Natural killer cell treated with Interleukin-12 subunit alpha and Interleukin-12 subunit beta and Interleukin-15 and Interleukin-18, amount 100 ng/mL, for 72 hours (primary cell): ENCODE data around the gene SYT13. TPM values are rescaled to one million over a fixed set of nuclear protein-coding genes. Genes with fewer than 3 reads are reported as not detected.

Source experiments
- ATAC-seq, 2 donors: fragments of 150-1000 bp; cut with Tn5 transposase in 1 of 2; sonication (Bioruptor Pico), chemical (Tn5 transposase) in 1 of 2; 2 replicates each; pipeline ENCODE4 v1.10.0; 2021
- DNase-seq: peaks from one replicate; pipeline ENCODE4 v3.0.0; 2022; ENCODE audit warnings: low spot score
- H3K27ac Mint-ChIP-seq, 2 donors: 1 replicate in 1 of 2; 2 replicates in 1 of 2; pipeline ENCODE4 v1.8.0; 2022; ENCODE audit warnings: mixed read lengths in 2 of 2, mild to moderate bottlenecking in 1 of 2, moderate library complexity in 1 of 2
- H3K27me3 Mint-ChIP-seq, 2 donors: 1 replicate in 1 of 2; 2 replicates in 1 of 2; pipeline ENCODE4 v1.8.0; 2022; ENCODE audit warnings: mixed read lengths in 2 of 2
- H3K36me3 Mint-ChIP-seq: one replicate; pipeline ENCODE4 v1.8.0; 2022; ENCODE audit warnings: mixed read lengths
- H3K4me1 Mint-ChIP-seq, 2 donors: 1 replicate in 1 of 2; 2 replicates in 1 of 2; pipeline ENCODE4 v1.8.0; 2022; ENCODE audit warnings: low read depth in 2 of 2, mixed read lengths in 2 of 2, mild to moderate bottlenecking in 1 of 2
- H3K4me3 Mint-ChIP-seq: one replicate; pipeline ENCODE4 v1.8.0; 2022; ENCODE audit warnings: mixed read lengths
- H3K9me3 Mint-ChIP-seq: 2 replicates; pipeline ENCODE4 v1.8.0; 2022; ENCODE audit warnings: mixed read lengths
- total RNA-seq, 2 donors: library from RNA; stranded (reverse); gene quantifications; one replicate each; pipeline ENCODE4 v1.2.3, GENCODE V29; 2022

The SYT13 gene
- total RNA-seq, 2 donors from 2014 or later, result not detected

DNA sequence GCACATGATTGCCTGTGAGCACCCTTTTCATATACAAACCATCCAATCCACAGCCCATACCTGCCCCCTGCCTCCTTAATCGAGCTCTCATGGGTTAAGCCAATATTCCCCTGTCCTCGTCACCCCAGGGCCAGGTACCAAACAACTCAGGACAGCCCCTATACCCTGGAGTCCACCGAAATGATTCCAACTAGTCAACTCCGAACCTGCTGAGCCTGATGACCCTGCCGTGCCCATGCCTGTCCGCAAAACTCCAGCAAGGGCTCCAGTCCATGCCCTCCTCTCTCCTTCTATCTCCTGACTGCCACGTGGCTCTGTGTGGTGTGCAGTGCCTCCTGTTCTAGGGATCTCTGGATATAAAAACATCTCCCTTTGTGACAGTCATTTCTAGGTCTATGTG is 35.5 kb upstream of the SYT13 start:
- no peaks in the 10 kb centered on the region for H3K9me3 Mint-ChIP-seq
- no peak overlapping the region for H3K27ac Mint-ChIP-seq
- H3K4me3 Mint-ChIP-seq, result no peak overlapping the region
- H3K36me3 Mint-ChIP-seq, result peaks cover under 1% of the 10 kb centered on the region
- ATAC-seq, result no peak
- DNase-seq, result no peak
- no peaks in the 10 kb centered on the region for H3K4me1 Mint-ChIP-seq
- peaks cover 5 to 31% of the 10 kb centered on the region in 2 donors for H3K27me3 Mint-ChIP-seq

DNA sequence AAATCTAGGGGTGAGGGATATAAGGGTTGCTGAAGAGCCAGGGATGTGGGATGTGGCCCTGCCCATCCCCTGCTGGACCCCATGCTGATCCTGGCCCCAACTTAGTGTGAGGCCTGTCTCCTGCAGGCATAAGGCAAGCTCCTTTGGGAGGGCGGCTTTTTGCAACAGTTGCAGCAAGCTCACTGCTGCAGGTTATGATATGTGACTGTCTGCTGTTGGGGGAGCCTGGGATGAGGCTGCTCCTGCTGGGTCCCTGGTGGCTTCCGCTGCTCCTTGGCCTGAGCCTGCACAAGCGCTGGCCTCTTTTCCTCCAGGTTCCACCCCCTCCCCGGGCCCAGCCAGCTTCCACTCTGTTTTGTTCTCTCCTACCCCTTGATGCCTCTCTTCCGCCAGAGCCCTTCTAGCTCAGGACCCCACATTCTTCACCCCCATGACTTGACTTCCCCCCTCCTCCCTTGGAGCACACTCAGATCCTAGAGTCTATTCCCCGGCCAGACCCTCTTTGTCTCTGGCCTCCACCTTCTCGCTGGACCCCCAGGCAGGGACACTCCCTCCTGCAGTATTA is 35.0 kb upstream of the SYT13 start:
- H3K4me1 Mint-ChIP-seq, result no peaks in the 10 kb centered on the region
- peaks cover 8 to 26% of the 10 kb centered on the region in 2 donors for H3K27me3 Mint-ChIP-seq
- H3K4me3 Mint-ChIP-seq, result no peak overlapping the region
- H3K27ac Mint-ChIP-seq, result no peak overlapping the region
- no peaks in the 10 kb centered on the region for H3K36me3 Mint-ChIP-seq
- ATAC-seq, result no peak
- H3K9me3 Mint-ChIP-seq, result no peaks in the 10 kb centered on the region
- no peak for DNase-seq

DNA sequence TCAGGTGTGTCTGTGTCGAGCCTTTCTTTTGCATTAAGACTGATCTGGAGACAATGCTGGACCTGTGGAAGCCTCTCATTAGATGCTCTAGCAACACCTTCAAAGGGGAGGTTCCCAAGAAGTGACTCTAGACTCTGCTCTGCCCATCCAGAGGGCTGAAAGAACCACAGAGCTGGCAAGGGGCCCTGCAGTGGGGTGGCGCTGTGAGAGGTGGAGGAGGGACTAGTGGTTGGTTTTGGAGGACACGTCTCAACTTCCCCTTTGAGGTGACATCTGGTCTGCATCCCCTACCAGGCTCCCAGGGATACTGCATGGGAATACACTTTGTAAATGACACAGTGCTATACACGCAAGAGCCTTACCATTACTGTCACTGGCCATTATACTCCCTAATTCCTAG is 34.2 kb upstream of the SYT13 start:
- Mint-ChIP-seq H3K4me1 (no peaks in the 10 kb centered on the region), H3K4me3 (no peak overlapping the region), H3K27ac (no peak overlapping the region), H3K36me3 (no peaks in the 10 kb centered on the region), H3K9me3 (no peaks in the 10 kb centered on the region), H3K27me3 (peaks cover 5 to 22% of the 10 kb centered on the region in 2 donors)
- peak in 1 of 2 donors; percentile 21 for ATAC-seq
- no peak for DNase-seq

DNA sequence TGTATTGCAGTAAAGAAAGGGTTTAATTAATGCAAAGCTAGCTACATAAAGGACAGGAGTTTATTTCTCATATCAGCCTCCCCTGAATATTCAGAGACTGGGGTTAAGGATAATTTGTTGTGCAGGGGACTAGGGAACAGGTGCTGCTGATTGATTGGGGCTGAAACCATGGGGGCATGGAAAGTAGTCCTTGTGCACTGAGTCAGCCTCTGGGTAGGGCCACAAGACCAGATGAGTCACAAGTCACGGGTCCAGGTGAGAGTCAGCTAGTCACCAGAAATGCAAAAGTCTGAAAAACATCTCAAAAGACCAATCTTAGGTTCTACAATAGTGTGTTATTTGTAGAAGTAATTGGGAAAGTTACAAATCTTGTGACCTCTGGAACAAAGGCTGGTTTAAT is 32.9 kb upstream of the SYT13 start:
- Mint-ChIP-seq H3K36me3 (no peaks in the 10 kb centered on the region), H3K27me3 (peaks cover 13 to 29% of the 10 kb centered on the region in 2 donors), H3K4me1 (no peaks in the 10 kb centered on the region), H3K27ac (no peak overlapping the region), H3K4me3 (no peak overlapping the region), H3K9me3 (no peaks in the 10 kb centered on the region)
- DNase-seq (no peak), ATAC-seq (no peak)

DNA sequence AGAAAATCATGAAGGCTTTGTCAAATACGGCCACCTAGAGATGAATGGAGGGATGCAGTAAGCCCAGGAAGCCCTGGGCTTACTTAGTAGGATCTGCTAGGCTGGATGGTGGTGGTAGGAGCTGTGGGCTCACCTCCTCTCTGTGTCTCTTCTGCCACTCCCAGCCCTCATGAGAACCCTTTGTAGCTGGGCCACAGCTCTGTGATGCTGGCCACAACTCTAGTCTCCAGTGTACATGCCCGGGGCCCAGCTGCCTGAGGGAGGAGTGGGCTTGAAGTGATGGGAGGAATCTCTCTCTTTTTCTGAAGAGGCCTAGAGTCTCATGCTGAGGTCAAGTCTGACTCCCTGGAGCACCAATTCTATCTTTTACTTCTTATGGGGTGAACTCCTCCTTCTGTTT is 32.4 kb upstream of the SYT13 start:
- ATAC-seq (no peak), DNase-seq (no peak)
- H3K4me1 Mint-ChIP-seq, result no peaks in the 10 kb centered on the region
- H3K27ac Mint-ChIP-seq, result no peak overlapping the region
- H3K27me3 Mint-ChIP-seq, result peaks cover 13 to 30% of the 10 kb centered on the region in 2 donors
- H3K4me3 Mint-ChIP-seq, result no peak overlapping the region
- H3K9me3 Mint-ChIP-seq, result no peaks in the 10 kb centered on the region
- no peaks in the 10 kb centered on the region for H3K36me3 Mint-ChIP-seq

DNA sequence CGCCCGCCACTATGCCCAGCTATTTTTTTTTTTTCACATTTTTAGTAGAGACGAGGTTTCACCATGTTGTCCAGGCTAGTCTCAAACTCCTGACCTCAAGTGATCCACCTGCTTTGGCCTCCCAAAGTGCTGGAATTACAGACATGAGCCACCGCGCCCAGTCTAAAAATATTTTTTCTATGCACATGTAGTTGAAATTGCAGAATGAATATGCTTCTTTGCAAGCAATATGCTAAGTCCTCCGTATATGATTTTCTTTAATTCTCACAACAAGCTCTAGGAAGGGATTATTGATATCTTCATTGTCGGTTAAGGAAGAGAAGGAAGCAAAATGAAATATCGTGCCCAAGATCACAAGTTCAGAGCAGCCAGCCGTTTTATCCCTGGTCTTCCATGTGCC is 30.1 kb upstream of the SYT13 start:
- peaks cover 17 to 34% of the 10 kb centered on the region in 2 donors for H3K27me3 Mint-ChIP-seq
- no peak overlapping the region for H3K27ac Mint-ChIP-seq
- DNase-seq (no peak), ATAC-seq (no peak)
- H3K9me3 Mint-ChIP-seq, result no peaks in the 10 kb centered on the region
- no peak overlapping the region for H3K4me3 Mint-ChIP-seq
- no peaks in the 10 kb centered on the region for H3K4me1 Mint-ChIP-seq
- H3K36me3 Mint-ChIP-seq, result no peaks in the 10 kb centered on the region

DNA sequence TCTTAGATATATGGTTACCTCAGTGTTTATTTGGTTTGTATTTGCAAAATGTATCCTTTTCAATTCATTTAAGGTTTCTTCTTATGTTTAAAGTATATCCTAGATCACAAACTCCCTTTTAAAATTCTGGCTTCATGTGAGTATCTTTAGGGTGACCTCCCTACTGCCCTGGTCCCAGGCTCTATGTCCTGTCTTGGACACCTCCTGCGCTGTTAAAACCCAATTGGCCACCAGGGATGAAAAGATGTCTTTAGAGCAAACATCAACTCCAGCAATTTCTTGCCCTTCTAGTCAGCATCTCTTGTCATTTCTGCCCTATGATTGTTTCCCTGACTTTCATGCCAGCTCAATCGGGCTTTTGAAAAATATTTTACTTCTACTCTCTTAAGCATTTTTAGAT is 28.8 kb upstream of the SYT13 start:
- ATAC-seq, result no peak
- H3K27me3 Mint-ChIP-seq, result peaks cover 20 to 40% of the 10 kb centered on the region in 2 donors
- no peaks in the 10 kb centered on the region for H3K9me3 Mint-ChIP-seq

DNA sequence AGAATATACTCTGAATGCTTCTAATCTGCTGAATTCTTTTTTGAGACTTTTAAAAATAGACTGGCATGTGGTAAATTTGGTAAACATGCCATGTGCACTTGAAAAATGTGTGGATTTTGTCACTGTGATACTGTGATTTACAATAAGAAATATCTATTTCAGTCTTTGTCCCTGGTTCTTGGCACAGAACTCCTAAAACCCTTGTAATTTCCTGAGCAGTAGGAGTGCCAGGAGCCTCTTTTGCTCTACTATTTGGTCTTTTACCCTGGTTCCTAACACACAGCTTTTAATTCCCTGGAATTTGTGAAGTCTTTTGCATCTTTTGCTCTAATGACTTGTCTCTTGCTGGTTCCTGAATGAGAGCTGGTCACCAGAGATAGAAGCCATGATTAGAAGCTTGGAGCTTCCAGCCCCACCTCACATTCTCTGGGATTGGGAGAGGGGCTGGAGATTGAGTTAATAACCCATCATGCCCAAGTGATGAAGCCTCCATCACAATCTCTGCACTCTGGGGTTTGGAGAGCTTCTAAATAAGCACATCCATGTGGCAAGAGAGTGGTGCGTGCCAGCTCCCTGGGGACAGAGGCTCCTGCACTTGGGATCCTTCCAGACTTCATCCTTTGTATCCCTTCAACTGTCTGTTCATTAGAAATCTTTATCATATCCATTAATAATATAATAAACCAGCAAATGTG is 27.2 kb upstream of the SYT13 start:
- no peaks in the 10 kb centered on the region for H3K9me3 Mint-ChIP-seq
- H3K27ac Mint-ChIP-seq, result no peak overlapping the region

More for the DNA sequence above, 28.8 kb upstream of the SYT13 start:
- Mint-ChIP-seq H3K36me3 (no peaks in the 10 kb centered on the region), H3K4me3 (no peak overlapping the region), H3K4me1 (no peaks in the 10 kb centered on the region), H3K27ac (no peak overlapping the region)
- DNase-seq, result no peak

DNA sequence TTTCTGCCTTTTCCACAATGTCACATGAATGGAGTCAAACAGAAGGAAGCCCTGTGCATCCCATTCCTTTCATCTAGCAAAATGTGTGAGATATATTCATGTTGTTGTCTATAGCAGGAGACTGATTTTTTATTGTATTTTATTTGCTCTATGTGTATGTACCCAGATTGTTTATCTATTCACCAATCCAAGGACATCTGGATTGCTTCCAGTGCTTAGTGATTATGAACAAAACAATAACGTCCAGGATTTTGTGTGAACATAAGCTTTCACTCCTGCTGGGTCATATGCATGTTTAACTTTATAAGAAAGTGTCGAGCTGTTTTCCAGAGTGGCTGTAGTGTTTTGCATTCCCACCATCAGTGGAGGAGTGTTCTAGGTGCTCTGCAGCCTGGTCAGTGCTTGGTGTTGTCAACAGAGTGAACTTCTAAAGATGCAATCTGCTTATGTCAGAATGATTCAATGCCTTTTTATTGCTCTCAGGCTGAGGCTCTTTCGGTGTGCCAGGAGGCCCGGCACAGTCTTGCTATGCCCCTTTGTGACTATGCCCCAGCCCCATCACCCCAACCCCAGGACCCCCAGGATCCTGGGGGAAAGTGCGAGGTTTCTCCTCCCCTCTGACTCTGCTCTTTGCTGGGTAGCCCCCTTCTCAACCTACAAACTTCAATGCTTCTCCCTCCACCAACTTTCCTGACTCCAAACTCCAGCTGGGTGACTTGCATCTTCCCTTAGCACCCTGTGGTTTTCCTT is 19.9 kb upstream of the SYT13 start:
- Mint-ChIP-seq H3K4me1 (no peaks in the 10 kb centered on the region), H3K9me3 (no peaks in the 10 kb centered on the region), H3K36me3 (no peaks in the 10 kb centered on the region), H3K27me3 (peaks cover 6 to 7% of the 10 kb centered on the region in 2 donors), H3K4me3 (no peak overlapping the region), H3K27ac (no peak overlapping the region)
- ATAC-seq (no peak), DNase-seq (no peak)

More for the DNA sequence above, 27.2 kb upstream of the SYT13 start:
- DNase-seq, result no peak
- Mint-ChIP-seq H3K27me3 (peaks cover 20 to 40% of the 10 kb centered on the region in 2 donors), H3K36me3 (no peaks in the 10 kb centered on the region), H3K4me3 (no peak overlapping the region), H3K4me1 (no peaks in the 10 kb centered on the region)
- no peak for ATAC-seq

DNA sequence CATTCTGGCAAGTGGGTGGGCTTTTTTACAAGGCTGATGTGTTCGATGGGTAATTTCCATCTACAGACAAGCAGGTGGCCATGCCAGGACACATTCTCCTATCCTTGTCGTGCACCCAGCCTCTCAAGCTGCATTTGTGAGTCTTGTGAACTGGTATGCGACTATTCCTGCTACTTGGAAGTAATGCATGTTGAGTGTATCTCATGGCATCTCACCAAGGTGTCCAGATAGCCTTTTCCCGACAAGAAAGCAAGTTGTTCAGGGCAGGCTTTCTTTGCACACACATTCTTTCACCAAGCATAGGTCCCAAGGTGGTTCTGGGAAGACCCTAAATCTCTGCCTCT is 18.8 kb upstream of the SYT13 start:
- ATAC-seq (no peak), DNase-seq (no peak)
- Mint-ChIP-seq H3K9me3 (no peaks in the 10 kb centered on the region), H3K27ac (no peak overlapping the region), H3K4me3 (no peak overlapping the region), H3K4me1 (no peaks in the 10 kb centered on the region), H3K27me3 (peaks cover 0 to 3% of the 10 kb centered on the region in 2 donors), H3K36me3 (no peaks in the 10 kb centered on the region)

DNA sequence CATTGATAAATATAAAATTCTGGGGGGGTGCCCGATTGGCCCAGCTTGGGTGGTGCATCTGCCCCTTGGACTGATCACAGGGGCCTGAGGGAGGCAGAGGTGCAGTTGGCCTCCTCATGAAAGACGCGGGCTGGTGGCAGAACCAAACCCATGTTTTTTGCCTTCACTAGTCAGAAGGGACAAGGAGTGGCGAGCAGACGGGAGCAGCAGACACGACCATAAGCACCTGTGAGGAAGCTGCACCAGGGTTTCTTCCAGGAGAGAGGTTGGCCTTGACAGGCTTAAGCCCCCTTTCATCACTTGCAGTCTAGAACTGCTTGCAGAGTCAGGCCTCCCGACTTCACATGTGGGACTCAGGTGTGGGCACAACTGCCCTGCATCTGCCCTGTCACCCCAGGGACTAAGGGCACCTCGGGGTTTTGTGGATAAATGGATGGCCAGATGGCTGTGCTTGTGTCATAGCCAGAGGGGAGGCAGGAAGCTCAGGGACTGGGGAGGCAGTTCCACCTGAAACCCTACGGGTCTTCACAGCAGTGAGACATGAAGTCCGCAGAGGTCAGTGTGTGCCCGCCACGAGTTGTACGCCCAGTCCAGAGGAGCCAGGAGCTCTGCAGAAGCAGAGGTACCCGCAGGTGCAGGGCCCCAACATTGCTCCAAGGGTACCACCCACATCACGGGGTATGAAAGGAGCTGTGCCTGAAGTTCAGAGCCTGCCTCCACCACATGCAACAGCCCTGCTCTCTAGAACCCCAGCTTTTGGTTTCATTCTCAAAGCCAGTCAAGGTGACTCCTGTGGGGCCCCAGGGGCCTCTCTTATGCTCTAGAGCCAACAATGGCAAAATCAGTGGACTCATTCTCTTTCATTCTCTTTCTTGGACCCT is 18.2 kb upstream of the SYT13 start:
- no peak overlapping the region for H3K4me3 Mint-ChIP-seq
- H3K4me1 Mint-ChIP-seq, result no peaks in the 10 kb centered on the region
- H3K27ac Mint-ChIP-seq, result no peak overlapping the region
- H3K9me3 Mint-ChIP-seq, result no peaks in the 10 kb centered on the region
- no peaks in the 10 kb centered on the region for H3K36me3 Mint-ChIP-seq
- DNase-seq (no peak), ATAC-seq (peak in 1 of 2 donors; percentile 37)
- H3K27me3 Mint-ChIP-seq, result peaks cover 0 to 3% of the 10 kb centered on the region in 2 donors

DNA sequence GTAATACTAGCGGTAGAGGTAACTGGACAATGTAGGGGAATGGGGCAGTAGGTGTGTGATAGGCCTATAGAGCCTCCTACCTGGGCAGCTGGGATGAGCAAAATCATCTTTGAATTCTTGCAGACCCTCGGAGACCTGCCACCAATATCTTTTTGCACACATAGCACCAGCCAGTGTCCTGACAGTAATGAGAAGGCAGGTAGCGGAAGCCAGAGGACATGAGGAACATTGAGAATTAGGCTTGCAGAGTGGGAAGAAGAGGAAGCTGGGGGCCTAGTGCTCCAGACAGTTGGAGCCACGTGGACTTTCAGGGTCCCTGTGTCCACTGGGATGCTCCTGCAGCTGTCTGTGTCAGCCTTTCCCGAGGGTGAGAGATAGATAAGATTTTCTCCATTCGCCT is 17.2 kb upstream of the SYT13 start:
- H3K27ac Mint-ChIP-seq, result no peak overlapping the region
- no peaks in the 10 kb centered on the region for H3K9me3 Mint-ChIP-seq
- H3K4me1 Mint-ChIP-seq, result no peaks in the 10 kb centered on the region
- no peak for ATAC-seq
- no peak for DNase-seq
- no peak overlapping the region for H3K4me3 Mint-ChIP-seq
- peaks cover 3 to 5% of the 10 kb centered on the region in 2 donors for H3K27me3 Mint-ChIP-seq
- no peaks in the 10 kb centered on the region for H3K36me3 Mint-ChIP-seq

DNA sequence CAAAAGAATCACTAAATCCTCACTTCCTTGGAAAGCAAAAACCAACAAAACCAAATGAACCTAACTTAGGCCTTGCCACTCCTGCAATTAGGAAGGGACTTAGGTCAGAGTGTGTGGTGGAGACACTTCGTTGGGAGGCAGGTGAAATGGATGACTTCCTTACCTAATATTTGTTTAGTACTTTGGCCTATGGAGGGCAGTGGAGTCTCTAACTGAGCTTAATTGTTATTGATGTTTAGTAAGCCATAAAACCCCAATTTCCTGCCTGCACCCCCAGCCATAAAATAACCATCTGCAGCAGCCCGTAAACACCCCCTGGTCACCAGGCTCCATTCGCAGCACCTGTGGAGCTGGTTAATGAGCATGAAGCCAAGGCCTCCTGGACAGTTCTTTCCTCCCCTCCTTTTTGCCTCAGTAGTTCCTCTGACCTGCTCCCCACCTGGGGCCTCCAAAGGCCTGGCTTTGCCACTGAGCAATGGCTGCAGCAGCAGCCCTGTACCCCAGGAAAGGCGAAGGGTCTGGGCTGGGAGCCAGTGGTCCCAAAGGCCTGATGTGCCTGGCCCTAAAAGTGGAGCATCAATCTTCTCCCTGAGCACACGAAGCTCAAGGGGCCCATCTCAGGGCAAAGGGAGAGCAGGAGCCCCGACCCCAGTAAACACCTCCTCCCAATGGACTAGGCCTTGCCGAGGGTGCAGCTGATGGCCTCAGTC is 15.6 kb upstream of the SYT13 start:
- no peaks in the 10 kb centered on the region for H3K36me3 Mint-ChIP-seq
- no peak for ATAC-seq
- H3K4me3 Mint-ChIP-seq, result no peak overlapping the region
- no peak for DNase-seq
- H3K27me3 Mint-ChIP-seq, result peaks cover 9 to 12% of the 10 kb centered on the region in 2 donors
- H3K4me1 Mint-ChIP-seq, result no peaks in the 10 kb centered on the region
- H3K27ac Mint-ChIP-seq, result no peak overlapping the region
- no peaks in the 10 kb centered on the region for H3K9me3 Mint-ChIP-seq
